ENCODE data around the gene APOL1. TPM values are rescaled to one million over a fixed set of nuclear protein-coding genes. Genes with fewer than 3 reads are reported as not detected.

Gene APOL1
- polyA plus RNA-seq, 1 of the 3 experiments (the other 2 are of a cell fraction) = 0.56 TPM

DNA sequence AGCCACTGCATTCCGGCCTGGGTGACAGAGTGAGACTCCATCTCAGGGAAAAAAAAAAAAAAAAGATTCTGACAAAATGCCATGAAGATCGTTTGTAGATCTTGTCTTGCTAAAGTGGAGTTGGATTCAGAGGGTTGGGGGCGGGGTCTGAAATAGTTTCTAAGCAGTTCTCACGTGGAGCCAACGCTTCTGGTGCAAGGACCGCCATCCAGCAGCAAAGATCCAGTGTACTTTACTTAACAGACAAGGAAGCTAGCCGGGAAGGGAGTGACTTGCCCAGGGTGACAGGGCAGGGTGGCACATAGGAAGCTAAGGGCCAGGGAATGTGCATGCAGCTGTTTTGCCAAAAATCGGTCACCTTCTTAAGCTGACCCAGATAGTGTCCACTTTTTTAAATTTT, 27.4 kb downstream of the APOL1 start:
- WGBS (ENCODE audit: low lambda C conversion rate) = 82% methylated on average over 6 of the region's 8 CpGs
- Histone ChIP-seq H3K27ac (ENCODE audit: low read depth in 2 of 2, low read length in 1 of 2) (no peak overlapping the region), H3F3A (replicated peaks; ENCODE audit: insufficient read depth) (peaks cover 84% of the 10 kb centered on the region), H3K4me2 (no peak overlapping the region), H3K36me3 (replicated peaks in 1 of 2; ENCODE audit: control insufficient read depth in 1 of 2, insufficient read depth in 2 of 2, low read length in 1 of 2) (peaks cover 50 to 54% of the 10 kb centered on the region in 2 experiments), H2AFZ (ENCODE audit: low read depth) (no peak overlapping the region), H3K9me3 (no peaks in the 10 kb centered on the region), H3K79me2 (ENCODE audit: insufficient read depth) (peaks cover 3% of the 10 kb centered on the region; the same call in 1 of the 2 replicates), H3K9me2 (no peaks in the 10 kb centered on the region), H3K27me3 (ENCODE audit: insufficient read depth) (no peaks in the 10 kb centered on the region), H3K4me1 (ENCODE audit: control insufficient read depth in 1 of 2, insufficient read depth in 2 of 2, low read depth in 1 of 2, low read length in 1 of 2) (no peaks in the 10 kb centered on the region; a peak in 1 of 4 replicates), H3K4me3 (ENCODE audit: low read depth in 2 of 2, low read length in 1 of 2) (no peak overlapping the region), H4K20me1 (ENCODE audit: insufficient read depth) (peaks cover 66% of the 10 kb centered on the region; the same call in 1 of the 2 replicates), H3K9ac (no peak overlapping the region)
- DNase-seq = no peak
- CTCF ChIA-PET = interaction anchor here (1.6 to 9.9 kb wide), 3 partner anchors 19 to 85 kb away, joined by 5 to 113 read pairs (median 12); partner anchors contain the start of gene APOL2
- POLR2A ChIA-PET = no interaction called here
- TF ChIP-seq MXI1 (IDR thresholded peaks at IDR 0.05; ENCODE audit: low read depth, low read length) (no peak), YY1 (IDR thresholded peaks at IDR 0.05; ENCODE audit: low read depth) (no peak), MEF2A (IDR thresholded peaks at IDR 0.05; ENCODE audit: borderline replicate concordance, low read depth) (no peak), GABPA (IDR thresholded peaks at IDR 0.05; ENCODE audit: low read depth) (no peak), RCOR1 (IDR thresholded peaks at IDR 0.05; ENCODE audit: low read length) (no peak), JUND (IDR thresholded peaks at IDR 0.05) (no peak), FOSL2 (IDR thresholded peaks at IDR 0.05; ENCODE audit: borderline replicate concordance, low read depth) (no peak), TEAD4 (IDR thresholded peaks at IDR 0.05; ENCODE audit: borderline replicate concordance, insufficient read depth) (no peak), TAF1 (IDR thresholded peaks at IDR 0.05; ENCODE audit: borderline replicate concordance, low read depth, low read length) (no peak), NFIC (IDR thresholded peaks at IDR 0.05; ENCODE audit: borderline replicate concordance) (no peak), SIN3A (IDR thresholded peaks at IDR 0.05; ENCODE audit: borderline replicate concordance, low read depth, low read length) (no peak), EP300 (IDR thresholded peaks at IDR 0.05; ENCODE audit: borderline replicate concordance in 1 of 2, low read depth in 1 of 2, low read length in 1 of 2) (no peak), POLR2AphosphoS5 (IDR thresholded peaks at IDR 0.05; ENCODE audit: low read depth, low read length) (no peak)
- TF ChIP-seq, protein P1, sequence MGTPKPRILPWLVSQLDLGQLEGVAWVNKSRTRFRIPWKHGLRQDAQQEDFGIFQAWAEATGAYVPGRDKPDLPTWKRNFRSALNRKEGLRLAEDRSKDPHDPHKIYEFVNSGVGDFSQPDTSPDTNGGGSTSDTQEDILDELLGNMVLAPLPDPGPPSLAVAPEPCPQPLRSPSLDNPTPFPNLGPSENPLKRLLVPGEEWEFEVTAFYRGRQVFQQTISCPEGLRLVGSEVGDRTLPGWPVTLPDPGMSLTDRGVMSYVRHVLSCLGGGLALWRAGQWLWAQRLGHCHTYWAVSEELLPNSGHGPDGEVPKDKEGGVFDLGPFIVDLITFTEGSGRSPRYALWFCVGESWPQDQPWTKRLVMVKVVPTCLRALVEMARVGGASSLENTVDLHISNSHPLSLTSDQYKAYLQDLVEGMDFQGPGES (IDR thresholded peaks at IDR 0.05; ENCODE audit: low read depth, low read length) = no peak
- TF ChIP-seq, protein P2, sequence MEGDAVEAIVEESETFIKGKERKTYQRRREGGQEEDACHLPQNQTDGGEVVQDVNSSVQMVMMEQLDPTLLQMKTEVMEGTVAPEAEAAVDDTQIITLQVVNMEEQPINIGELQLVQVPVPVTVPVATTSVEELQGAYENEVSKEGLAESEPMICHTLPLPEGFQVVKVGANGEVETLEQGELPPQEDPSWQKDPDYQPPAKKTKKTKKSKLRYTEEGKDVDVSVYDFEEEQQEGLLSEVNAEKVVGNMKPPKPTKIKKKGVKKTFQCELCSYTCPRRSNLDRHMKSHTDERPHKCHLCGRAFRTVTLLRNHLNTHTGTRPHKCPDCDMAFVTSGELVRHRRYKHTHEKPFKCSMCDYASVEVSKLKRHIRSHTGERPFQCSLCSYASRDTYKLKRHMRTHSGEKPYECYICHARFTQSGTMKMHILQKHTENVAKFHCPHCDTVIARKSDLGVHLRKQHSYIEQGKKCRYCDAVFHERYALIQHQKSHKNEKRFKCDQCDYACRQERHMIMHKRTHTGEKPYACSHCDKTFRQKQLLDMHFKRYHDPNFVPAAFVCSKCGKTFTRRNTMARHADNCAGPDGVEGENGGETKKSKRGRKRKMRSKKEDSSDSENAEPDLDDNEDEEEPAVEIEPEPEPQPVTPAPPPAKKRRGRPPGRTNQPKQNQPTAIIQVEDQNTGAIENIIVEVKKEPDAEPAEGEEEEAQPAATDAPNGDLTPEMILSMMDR (IDR thresholded peaks at IDR 0.05) = no peak
- TF ChIP-seq, protein P3, sequence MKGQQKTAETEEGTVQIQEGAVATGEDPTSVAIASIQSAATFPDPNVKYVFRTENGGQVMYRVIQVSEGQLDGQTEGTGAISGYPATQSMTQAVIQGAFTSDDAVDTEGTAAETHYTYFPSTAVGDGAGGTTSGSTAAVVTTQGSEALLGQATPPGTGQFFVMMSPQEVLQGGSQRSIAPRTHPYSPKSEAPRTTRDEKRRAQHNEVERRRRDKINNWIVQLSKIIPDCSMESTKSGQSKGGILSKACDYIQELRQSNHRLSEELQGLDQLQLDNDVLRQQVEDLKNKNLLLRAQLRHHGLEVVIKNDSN (IDR thresholded peaks at IDR 0.05; ENCODE audit: borderline replicate concordance, low read depth) = no peak
- TF ChIP-seq, protein P4, sequence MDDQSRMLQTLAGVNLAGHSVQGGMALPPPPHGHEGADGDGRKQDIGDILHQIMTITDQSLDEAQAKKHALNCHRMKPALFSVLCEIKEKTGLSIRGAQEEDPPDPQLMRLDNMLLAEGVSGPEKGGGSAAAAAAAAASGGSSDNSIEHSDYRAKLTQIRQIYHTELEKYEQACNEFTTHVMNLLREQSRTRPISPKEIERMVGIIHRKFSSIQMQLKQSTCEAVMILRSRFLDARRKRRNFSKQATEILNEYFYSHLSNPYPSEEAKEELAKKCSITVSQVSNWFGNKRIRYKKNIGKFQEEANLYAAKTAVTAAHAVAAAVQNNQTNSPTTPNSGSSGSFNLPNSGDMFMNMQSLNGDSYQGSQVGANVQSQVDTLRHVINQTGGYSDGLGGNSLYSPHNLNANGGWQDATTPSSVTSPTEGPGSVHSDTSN (IDR thresholded peaks at IDR 0.05) = no peak
- TF ChIP-seq, protein P5, sequence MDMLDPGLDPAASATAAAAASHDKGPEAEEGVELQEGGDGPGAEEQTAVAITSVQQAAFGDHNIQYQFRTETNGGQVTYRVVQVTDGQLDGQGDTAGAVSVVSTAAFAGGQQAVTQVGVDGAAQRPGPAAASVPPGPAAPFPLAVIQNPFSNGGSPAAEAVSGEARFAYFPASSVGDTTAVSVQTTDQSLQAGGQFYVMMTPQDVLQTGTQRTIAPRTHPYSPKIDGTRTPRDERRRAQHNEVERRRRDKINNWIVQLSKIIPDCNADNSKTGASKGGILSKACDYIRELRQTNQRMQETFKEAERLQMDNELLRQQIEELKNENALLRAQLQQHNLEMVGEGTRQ (IDR thresholded peaks at IDR 0.05; ENCODE audit: borderline replicate concordance, low read depth, low read length) = no peak
